Measurements from ENCODE around the gene DAGLA.

DAGLA gene

DNA sequence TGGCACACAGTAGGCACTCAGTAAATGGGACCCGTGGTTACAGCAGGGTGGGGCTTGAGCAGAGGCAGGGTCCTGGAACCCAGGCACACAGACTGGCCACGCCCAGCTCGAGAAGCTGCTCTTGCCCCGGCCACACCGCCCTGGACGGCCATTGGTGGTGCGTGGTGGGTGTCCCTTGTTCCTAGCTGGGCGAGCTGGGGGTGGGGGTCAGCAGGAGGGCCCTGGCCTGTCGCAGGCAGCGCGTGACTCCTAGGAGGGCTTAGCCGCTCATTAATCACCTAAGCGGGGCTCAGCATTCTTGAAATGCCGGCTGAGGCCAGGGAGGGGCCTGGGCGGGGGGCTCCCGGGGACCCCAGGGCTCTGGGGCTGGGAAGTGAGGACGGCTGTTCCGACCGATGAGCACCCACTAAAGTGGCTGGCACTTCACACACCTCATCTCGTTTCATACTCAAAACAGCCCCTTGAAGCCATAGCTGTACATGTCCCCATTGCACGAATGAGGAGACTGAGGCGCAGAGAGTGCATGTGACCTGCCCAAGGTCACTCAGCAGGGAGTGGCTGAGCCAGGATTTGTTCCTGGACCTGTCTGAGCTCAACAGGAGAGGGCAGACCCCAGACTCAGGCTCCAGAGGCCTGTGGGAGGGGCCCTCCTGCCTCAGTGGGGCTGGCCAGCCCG is 83.9 kb downstream of the DAGLA start:
- TF ChIP-seq, protein P1, sequence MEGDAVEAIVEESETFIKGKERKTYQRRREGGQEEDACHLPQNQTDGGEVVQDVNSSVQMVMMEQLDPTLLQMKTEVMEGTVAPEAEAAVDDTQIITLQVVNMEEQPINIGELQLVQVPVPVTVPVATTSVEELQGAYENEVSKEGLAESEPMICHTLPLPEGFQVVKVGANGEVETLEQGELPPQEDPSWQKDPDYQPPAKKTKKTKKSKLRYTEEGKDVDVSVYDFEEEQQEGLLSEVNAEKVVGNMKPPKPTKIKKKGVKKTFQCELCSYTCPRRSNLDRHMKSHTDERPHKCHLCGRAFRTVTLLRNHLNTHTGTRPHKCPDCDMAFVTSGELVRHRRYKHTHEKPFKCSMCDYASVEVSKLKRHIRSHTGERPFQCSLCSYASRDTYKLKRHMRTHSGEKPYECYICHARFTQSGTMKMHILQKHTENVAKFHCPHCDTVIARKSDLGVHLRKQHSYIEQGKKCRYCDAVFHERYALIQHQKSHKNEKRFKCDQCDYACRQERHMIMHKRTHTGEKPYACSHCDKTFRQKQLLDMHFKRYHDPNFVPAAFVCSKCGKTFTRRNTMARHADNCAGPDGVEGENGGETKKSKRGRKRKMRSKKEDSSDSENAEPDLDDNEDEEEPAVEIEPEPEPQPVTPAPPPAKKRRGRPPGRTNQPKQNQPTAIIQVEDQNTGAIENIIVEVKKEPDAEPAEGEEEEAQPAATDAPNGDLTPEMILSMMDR (IDR thresholded peaks at IDR 0.05; ENCODE audit: low read depth, low read length, missing control alignments): no peak
- no peak for DNase-seq (ENCODE audit: low read depth)
- in situ Hi-C loops (cut with HindIII; ENCODE audit: low sequenced_read_pairs): no loop called here
- no peak overlapping the region for H3K4me3 ChIP-seq (ENCODE audit: low read depth, low read length)

DNA sequence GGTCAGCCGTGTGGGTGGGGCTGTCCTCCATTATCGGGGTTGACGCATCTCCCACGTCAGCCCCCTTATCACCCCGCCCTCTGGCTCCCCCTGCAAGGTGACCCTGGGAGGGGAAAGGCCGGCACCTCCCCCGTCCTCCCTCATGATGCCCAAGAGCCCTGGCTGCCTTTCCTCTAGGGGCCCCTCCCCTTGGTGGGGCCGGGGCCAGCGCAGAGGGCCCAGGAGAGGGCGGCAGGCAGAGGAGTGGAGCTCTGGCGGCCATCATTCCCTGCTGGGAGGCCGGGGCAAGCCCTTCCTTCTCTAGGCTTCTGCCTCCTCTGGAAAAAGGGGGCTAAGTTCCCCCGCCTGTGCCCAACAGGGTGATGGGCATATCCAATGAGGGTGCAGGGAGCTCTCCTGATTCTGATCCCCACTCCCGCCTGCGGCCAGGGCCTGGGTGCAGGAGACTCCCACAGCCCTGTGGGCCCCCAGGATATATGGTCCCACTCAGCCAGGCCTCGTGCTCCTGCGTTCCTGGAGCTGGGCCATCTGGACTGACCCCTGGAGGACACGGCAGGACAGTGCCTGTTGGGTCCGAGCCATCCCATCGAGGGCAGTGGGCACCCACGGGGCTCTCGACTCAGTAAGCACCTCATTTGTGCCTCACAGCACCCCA is 84.5 kb downstream of the DAGLA start:
- in situ Hi-C loops (cut with HindIII; ENCODE audit: low sequenced_read_pairs): no loop called here
- DNase-seq (ENCODE audit: low read depth): no peak
- TF ChIP-seq, protein P1 (IDR thresholded peaks at IDR 0.05; ENCODE audit: low read depth, low read length, missing control alignments): peak; percentile 6
- H3K4me3 ChIP-seq (ENCODE audit: low read depth, low read length): no peak overlapping the region

DNA sequence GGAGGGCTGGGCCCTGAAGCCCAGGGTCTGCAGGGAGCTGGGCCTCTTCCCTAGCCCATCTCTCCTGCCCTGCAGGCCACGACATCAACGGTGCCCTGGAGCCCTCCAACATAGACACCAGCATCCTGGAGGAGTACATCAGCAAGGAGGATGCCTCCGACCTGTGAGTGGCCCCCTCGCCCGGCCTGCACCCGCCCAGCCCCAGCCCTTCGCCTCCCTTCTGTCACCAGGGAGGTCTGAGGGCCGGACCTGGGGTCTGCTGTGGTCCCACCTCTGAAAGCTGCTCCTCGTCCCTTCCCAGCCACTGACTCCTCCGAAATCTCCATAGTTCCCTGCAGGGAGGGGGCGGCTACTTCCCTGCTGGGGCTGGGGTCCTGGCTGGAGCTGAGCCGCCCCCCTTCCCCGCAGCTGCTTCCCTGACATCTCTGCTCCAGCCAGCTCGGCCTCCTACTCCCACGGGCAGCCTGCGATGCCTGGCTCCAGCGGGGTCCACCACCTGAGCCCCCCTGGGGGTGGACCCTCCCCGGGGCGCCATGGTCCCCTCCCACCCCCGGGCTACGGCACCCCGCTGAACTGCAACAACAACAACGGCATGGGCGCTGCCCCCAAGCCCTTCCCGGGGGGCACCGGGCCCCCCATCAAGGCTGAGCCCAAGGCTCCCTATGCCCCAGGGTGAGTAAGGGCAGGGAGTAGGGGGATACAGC is 85.5 kb downstream of the DAGLA start:
- DNase-seq (ENCODE audit: low read depth): no peak
- no peak overlapping the region for H3K4me3 ChIP-seq (ENCODE audit: low read depth, low read length)
- in situ Hi-C loops (cut with HindIII; ENCODE audit: low sequenced_read_pairs): no loop called here
- TF ChIP-seq, protein P1 (IDR thresholded peaks at IDR 0.05; ENCODE audit: low read depth, low read length, missing control alignments): no peak

DNA sequence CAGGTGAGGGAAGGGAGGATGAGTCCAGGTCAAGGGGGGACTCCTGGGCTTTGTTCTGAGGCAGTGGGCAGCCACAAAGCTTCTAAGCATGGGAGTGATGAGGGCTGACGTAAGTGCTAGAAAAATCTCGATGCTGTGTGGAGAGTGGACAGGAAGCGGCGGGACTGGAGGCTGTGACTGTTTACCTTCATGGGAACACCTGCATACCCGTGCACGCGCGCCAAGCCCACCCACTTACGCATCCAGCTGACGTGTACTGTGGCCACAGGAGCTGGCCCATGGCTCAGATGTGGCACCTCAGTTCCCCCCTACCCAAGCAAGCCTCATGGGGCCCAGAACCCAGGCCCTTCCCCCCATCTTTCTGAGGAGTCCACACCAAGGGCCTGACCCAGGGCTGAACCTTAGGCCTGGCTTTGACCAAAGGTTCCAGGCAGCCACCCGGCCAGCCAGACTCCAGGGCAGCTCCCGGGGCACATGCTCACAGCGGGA is 86.2 kb downstream of the DAGLA start:
- no peak for DNase-seq (ENCODE audit: low read depth)
- in situ Hi-C loops (cut with HindIII; ENCODE audit: low sequenced_read_pairs): no loop called here
- H3K4me3 ChIP-seq (ENCODE audit: low read depth, low read length): no peak overlapping the region
- TF ChIP-seq, protein P1 (IDR thresholded peaks at IDR 0.05; ENCODE audit: low read depth, low read length, missing control alignments): no peak

DNA sequence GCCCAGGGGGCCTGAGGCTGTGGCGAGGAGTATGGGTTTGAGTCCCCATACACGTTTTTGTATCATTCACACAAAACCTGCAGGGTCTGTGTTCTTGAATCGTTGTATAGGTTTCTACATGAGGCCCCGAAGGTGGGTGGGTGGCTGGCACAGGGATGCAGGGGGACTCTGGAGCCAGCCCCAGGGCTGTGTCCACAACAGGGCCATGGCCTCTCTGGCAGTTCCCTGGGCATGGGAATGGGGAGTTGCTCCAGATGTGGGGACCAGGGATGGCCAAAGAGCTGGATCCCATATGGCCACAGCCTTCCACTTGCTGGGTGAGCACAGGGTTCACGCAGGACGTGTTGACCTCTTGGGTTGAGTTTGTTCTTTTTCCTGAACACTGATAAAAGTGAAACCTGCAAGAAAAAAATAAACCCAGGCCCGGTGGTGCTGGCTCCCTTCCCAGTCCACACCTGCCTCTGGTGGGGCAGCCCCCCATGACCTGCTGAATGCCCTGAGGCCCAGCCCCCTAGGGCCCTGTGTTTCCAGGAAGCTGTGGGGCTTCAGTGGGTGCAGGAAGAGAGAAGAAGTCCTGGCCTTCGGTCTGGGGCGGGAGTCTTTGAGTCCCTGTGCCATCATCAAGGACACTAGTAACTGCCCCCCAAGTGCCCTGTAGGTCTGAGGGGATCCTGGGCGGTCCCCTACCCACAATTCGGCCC is 88.3 kb downstream of the DAGLA start:
- TF ChIP-seq, protein P1 (IDR thresholded peaks at IDR 0.05; ENCODE audit: low read depth, low read length, missing control alignments): no peak
- no peak for DNase-seq (ENCODE audit: low read depth)
- no peak overlapping the region for H3K4me3 ChIP-seq (ENCODE audit: low read depth, low read length)
- in situ Hi-C loops (cut with HindIII; ENCODE audit: low sequenced_read_pairs): no loop called here

Measured in astrocyte of the cerebellum (primary cell).